Activated T-helper 2 cell treated with anti-CD3 and anti-CD28 coated beads, Interferon-gamma antibody, Interleukin-2, Interleukin-4, amounts not matched to agents 10 μg/mL and 5 μg/mL and 100 μg/mL, durations not matched to agents 14 hours and 24 hours and 36 hours (primary cell): ENCODE measurements around the gene SREBF2. TPM values are rescaled to one million over a fixed set of nuclear protein-coding genes. Genes with fewer than 3 reads are reported as not detected.

Experiments used
- DNase-seq: peaks from one replicate; pipeline ENCODE4 v3.0.0; 2021; ENCODE audit warnings: low spot score
- H3K27ac Mint-ChIP-seq: one replicate; pipeline ENCODE4 v1.8.0; 2021; ENCODE audit warnings: mixed read lengths
- H3K27me3 Mint-ChIP-seq: one replicate; pipeline ENCODE4 v1.8.0; 2021; ENCODE audit warnings: low read depth, mixed read lengths
- H3K36me3 Mint-ChIP-seq: one replicate; pipeline ENCODE4 v1.8.0; 2021; ENCODE audit warnings: low read depth, mixed read lengths
- H3K4me1 Mint-ChIP-seq: one replicate; pipeline ENCODE4 v1.8.0; 2021; ENCODE audit warnings: low read depth, mixed read lengths
- H3K4me3 Mint-ChIP-seq: one replicate; pipeline ENCODE4 v1.8.0; 2021; ENCODE audit warnings: low read depth, mild to moderate bottlenecking, moderate library complexity, mixed read lengths
- H3K9me3 Mint-ChIP-seq: one replicate; pipeline ENCODE4 v1.8.0; 2021; ENCODE audit warnings: mixed read lengths
- intact Hi-C: fragments of 100-400 bp; cut with micrococcal nuclease; formaldehyde crosslinking; loops from one replicate; pipeline ENCODE4 v1.15.1; 2023
- total RNA-seq: library from RNA; stranded (reverse); gene quantifications from 2 replicates; pipeline ENCODE4 v1.2.3, GENCODE V29; 2022

The SREBF2 gene
- total RNA-seq, 1 donor from 2014 or later = 191 TPM

DNA sequence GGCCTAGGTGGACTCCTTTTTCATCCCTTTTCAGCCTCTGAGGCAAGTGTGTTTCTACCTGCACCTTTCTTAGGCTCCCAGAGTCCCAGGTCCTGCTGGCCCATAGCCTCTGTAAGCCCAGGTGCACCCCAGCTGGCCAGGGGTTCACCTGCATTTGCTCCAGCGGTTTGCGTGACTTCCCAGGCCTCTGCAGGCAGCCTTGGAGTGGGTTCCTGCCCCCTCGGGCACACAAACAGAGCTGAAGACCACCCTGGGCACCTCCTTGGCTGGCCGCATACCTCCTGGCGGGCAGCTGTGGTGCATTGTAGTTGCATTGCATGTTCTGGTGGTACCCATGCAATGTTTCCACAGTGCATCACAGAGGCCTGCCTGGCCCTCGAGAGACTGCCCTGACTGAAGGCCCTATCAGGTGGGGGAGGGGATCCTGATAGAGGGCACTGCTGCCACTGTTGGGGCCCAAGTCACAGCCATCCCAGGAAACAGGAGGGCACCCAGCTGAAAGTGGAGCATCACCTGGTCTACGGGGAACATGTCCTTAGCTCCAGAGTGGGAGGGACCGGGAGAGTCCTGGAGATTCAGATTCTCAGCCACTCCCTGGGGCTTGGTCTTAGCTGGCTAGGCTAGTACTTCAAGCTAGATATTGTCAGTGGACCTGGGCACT lies 67.9 kb downstream of the SREBF2 start:
- H3K9me3 Mint-ChIP-seq = no peaks in the 10 kb centered on the region
- H3K4me3 Mint-ChIP-seq = no peak overlapping the region
- no peak for DNase-seq
- peaks cover 2% of the 10 kb centered on the region for H3K4me1 Mint-ChIP-seq
- no peak overlapping the region for H3K27ac Mint-ChIP-seq
- no peaks in the 10 kb centered on the region for H3K27me3 Mint-ChIP-seq
- intact Hi-C loops = no loop called here
- H3K36me3 Mint-ChIP-seq = peaks cover 66% of the 10 kb centered on the region

DNA sequence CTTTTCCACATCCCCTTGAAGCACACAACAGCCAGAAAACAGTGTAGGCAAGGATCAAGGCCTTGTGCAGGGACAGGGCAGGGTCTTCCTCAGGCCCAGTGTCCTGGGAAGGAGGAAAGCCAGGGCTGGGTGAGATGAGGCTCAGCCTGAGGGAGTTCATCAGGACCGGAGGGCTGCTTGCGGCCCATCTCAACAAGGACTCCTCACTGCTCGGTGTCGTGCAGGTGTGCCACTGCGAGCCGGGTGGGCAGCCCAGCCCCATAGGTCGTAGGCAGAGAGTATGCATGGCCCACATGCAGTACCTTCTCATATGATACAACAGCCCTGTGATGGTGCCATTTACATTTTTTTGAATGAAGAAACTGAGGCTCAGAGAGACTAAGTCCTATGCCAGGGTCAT lies 69.1 kb downstream of the SREBF2 start:
- Mint-ChIP-seq H3K27ac (no peak overlapping the region), H3K9me3 (no peaks in the 10 kb centered on the region), H3K36me3 (peaks cover 62% of the 10 kb centered on the region)

DNA sequence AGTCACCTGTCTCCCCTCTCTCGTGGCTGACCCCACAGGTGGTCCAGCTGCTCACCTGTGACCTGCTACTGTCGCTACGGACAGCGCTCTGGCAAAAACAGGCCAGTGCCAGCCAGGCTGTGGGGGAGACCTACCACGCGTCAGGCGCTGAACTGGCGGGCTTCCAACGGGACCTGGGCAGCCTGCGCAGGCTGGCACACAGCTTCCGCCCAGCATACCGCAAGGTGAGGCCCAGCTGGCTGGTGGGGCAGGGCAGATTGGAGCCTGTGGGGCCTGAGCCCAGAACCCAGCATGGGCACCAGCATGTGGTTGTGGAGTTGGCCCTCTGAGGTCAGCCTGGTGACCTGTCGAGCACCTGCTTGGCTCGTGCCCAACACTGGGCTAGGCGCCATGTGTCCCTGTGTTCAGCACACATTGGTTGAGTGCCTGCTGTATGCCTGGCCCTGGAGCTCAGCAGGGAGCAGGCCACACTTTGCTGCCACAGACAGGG lies 70.1 kb downstream of the SREBF2 start:
- Mint-ChIP-seq H3K36me3 (peaks cover 63% of the 10 kb centered on the region), H3K4me1 (peaks cover 7% of the 10 kb centered on the region), H3K27me3 (no peaks in the 10 kb centered on the region), H3K4me3 (no peak overlapping the region), H3K27ac (no peak overlapping the region), H3K9me3 (no peaks in the 10 kb centered on the region)
- DNase-seq = no peak
- intact Hi-C loops = no loop called here

More for the DNA sequence above, 69.1 kb downstream of the SREBF2 start:
- H3K4me3 Mint-ChIP-seq = no peak overlapping the region
- no peak for DNase-seq
- no peaks in the 10 kb centered on the region for H3K27me3 Mint-ChIP-seq
- intact Hi-C loops = no loop called here
- peaks cover under 1% of the 10 kb centered on the region for H3K4me1 Mint-ChIP-seq

DNA sequence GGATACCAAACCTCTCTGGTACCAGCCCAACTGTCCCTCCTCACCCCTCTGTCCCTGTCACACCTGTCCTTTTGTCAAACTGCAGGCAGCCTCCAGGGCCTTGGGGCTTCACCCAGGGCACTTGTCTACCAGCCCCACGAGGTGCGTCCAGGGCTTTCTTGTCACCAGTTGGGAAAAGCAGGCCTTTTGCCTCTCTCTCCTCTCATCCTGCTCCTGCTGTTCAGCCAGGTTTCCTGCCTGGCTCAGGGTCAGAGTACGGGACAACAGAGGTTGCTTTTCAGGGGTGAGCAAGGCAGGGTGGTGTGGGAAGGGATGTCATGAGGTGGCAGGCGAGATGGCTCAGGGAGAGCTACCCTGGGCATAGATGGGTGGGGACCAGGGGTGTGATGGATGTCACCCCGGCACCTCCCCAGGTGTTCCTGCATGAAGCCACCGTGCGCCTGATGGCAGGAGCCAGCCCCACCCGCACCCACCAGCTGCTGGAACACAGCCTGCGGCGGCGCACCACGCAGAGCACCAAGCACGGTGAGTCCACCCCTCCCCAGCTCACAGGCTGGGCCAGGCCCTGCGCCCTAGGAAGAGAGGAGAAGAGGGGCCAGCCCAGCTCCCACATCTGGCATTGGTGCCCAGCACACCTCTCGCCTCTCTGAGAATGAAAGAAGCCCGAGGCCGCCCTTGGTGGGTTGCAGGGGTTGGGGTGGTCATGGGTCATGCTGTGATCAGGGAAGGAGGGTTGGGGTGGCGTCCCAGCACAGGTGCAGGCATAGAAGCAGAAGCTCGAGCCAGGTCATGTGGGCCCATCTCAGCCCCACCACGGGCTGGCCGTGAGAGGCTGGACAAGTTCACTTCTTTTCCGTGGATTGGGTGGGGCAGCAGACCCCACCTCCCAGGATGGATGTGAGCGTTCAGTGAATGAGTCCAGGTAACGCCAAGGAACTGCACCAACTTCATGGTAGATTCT lies 71.8 kb downstream of the SREBF2 start:
- Mint-ChIP-seq H3K4me1 (peaks cover 20% of the 10 kb centered on the region), H3K9me3 (no peaks in the 10 kb centered on the region), H3K27me3 (peaks cover 4% of the 10 kb centered on the region), H3K27ac (no peak overlapping the region), H3K4me3 (no peak overlapping the region), H3K36me3 (peaks cover 56% of the 10 kb centered on the region)
- intact Hi-C loops = no loop called here
- no peak for DNase-seq

DNA sequence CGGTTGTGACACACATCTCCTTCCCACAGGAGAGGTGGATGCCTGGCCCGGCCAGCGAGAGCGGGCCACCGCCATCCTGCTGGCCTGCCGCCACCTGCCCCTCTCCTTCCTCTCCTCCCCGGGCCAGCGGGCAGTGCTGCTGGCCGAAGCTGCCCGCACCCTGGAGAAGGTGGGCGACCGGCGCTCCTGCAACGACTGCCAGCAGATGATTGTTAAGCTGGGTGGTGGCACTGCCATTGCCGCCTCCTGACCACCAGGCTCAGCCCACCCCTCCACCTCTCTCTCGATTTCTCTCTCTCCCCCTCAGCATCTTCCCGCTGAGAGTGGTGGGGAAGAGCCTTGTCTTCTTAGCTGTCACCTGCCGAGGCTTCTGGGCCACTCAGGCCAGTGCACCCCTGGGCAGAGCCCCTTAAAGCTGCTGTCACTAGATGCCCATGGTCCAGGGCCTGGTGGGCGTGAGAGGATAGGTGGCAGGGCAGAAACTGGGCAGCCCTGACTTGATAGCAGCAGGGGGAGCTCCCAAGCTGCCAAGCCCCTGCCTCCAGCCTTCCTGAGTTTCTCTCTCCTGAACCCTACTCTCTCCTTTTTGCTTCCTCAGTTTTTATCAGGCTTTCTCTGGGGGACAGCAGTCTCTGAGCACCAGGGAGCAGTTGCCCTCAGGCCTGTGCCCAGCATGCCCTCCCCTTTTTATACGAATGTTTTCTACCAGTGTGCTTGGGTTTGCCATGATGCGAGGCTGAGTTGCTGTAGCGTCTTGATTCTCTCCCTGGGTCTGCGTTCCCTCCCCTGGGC lies 72.7 kb downstream of the SREBF2 start:
- Mint-ChIP-seq H3K27me3 (peaks cover 5% of the 10 kb centered on the region), H3K36me3 (peaks cover 47% of the 10 kb centered on the region), H3K27ac (no peak overlapping the region), H3K4me1 (peaks cover 20% of the 10 kb centered on the region), H3K9me3 (no peaks in the 10 kb centered on the region), H3K4me3 (no peak overlapping the region)
- DNase-seq = no peak
- intact Hi-C loops = no loop called here

DNA sequence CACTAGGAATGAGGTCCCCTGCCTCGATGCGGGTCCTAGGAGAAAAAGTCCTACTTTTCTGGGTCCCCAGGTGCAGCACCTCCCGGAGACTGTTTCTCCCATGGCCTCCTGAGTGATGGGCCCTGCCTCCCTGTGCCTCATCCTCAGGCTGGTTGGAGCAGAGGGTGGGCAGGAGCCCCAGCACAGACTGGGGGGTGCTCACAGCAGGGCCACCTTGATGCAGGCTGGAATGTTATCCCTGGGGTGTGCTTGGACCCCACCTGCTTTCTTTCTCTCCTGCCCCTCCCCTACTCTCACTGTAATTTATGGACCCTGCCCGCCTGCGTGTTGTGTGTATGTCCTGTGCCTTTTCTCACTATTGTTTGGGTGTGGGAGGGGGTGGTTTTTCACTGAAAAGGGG lies 73.9 kb downstream of the SREBF2 start:
- Mint-ChIP-seq H3K4me3 (no peak overlapping the region), H3K27me3 (peaks cover 12% of the 10 kb centered on the region), H3K27ac (no peak overlapping the region), H3K4me1 (peaks cover 21% of the 10 kb centered on the region), H3K36me3 (peaks cover 43% of the 10 kb centered on the region), H3K9me3 (no peaks in the 10 kb centered on the region)
- no peak for DNase-seq
- intact Hi-C loops = no loop called here

DNA sequence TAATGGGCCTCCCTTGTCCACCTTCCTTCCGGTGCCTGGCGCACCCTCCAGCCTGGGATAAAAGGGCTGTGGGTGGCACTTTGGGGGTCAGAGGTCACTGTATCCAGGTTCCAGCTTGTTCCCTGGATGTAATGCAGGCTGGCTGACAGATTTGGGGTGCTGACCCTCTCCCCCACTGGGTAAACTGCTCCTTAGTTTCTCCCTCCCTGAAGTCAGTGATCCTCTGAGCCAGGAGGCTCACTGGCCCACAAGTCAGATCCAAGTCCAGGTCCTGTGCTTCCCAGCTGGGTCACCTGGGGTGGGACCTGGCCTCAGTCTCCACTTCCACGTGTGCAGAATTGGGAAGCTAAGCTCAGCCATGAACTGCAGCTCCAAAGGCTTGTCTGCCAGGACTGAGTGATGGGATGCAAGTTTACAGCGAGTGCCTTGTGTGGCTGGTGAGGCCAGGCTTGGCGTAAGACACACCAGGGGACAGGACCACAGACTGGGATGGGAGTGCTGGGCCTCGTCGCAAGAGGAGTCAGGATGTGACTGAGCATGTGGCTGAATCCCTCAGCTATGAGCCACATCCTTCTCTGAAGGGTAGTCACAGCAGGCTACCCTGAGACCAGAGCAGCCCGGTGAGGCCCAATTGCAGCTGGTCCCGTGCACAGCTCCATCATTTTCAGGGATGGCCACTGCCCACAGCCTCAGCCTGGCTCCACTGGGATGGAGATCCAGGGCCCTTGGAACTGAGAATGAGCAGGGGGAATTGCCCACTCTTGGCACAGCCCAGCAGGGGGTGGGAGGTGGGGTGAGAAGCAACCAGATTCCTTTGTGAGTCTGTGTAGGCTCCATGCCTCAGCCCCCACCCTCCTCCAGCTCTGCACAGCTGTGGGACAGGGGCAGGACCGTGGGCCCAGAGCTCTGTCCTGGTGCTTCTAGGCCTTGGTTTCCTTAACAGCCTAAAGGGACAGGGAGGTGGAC lies 74.8 kb downstream of the SREBF2 start:
- H3K36me3 Mint-ChIP-seq = peaks cover 35% of the 10 kb centered on the region
- intact Hi-C loops = no loop called here
- no peak for DNase-seq

DNA sequence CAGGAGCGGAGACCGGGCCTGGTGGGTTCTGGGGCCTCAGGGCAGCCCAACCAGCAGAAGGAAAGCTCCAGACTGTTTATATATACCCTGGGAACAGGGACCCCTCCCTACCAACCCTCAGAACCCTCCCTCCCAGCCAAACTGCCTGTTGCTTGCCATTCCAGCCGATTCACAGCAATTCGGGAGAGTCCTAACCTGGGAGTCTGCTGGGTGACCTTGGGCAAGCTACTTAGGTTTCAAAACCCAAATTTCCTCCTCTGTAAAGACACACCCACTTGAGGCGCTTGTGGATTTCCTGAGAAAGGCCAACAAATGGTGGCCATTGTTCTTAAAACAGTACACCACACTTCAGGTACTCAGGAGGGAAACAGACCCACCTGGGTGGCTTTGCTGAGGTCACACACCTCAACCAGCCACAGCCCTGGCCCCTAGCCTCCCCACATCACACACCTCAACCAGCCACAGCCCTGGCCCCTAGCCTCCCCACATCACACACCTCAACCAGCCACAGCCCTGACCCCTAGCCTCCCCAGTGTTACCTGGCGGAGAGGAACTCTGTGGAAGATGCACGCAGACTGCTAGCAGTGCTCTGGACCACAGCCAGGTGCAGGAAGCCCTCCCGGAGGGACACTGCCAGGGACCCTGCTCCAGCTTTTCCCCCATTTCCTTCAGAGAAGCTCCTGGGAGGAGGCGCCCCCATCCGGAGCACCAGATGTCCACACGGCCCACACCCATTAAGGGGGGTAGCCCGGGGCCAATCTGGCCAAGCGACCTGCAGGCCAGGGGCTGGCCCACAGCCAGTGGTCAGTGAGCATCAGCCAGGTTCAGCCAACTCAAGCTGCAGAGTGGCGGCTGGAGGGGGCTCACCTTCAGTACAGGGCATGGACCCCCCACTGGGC lies 75.8 kb downstream of the SREBF2 start:
- intact Hi-C loops = no loop called here
- Mint-ChIP-seq H3K36me3 (peaks cover 30% of the 10 kb centered on the region), H3K27ac (no peak overlapping the region), H3K9me3 (no peaks in the 10 kb centered on the region), H3K27me3 (peaks cover 28% of the 10 kb centered on the region), H3K4me3 (no peak overlapping the region), H3K4me1 (peaks cover 30% of the 10 kb centered on the region)
- DNase-seq = no peak

More for the DNA sequence above, 74.8 kb downstream of the SREBF2 start:
- Mint-ChIP-seq H3K9me3 (no peaks in the 10 kb centered on the region), H3K4me1 (peaks cover 23% of the 10 kb centered on the region), H3K4me3 (no peak overlapping the region), H3K27me3 (peaks cover 21% of the 10 kb centered on the region), H3K27ac (no peak overlapping the region)

DNA sequence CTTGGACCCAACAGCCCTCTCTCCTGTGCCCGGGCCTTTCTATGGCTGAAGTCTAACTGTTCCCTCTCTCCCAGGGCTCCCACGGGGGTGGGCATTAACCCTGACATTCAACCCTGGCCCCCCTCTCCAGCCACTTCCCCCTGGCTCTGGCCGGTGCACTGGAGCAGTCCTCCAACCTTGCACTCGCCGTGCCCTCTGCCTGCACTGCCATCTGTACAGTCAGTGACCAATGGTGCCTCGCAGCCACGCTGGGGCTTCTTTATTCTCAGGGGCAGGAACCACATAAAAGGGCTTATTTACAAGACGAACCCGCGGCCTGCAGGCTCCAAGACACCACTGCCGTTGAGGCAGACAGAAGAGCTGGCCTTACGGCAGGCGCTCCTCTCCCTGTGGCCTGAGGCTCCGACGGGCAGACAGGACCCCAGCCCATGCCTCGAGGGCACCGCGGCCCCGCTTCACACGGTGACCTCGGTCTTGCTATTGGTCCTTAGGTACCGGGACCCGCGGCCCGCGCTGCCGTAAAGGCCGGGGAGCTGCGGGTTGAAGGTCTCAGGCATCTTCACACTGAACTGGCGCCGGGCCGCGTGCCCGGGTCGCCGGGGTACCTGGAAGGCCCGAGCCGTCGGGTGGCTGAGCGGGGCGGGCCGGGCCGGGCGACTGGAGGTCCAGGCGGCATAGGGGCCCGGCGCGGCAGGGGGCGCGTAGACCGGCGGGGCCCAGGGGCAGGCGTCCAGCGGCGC lies 76.6 kb downstream of the SREBF2 start:
- Mint-ChIP-seq H3K9me3 (no peaks in the 10 kb centered on the region), H3K27me3 (peaks cover 28% of the 10 kb centered on the region), H3K4me1 (peaks cover 30% of the 10 kb centered on the region), H3K27ac (no peak overlapping the region), H3K4me3 (no peak overlapping the region), H3K36me3 (peaks cover 25% of the 10 kb centered on the region)
- intact Hi-C loops = no loop called here
- DNase-seq = no peak

DNA sequence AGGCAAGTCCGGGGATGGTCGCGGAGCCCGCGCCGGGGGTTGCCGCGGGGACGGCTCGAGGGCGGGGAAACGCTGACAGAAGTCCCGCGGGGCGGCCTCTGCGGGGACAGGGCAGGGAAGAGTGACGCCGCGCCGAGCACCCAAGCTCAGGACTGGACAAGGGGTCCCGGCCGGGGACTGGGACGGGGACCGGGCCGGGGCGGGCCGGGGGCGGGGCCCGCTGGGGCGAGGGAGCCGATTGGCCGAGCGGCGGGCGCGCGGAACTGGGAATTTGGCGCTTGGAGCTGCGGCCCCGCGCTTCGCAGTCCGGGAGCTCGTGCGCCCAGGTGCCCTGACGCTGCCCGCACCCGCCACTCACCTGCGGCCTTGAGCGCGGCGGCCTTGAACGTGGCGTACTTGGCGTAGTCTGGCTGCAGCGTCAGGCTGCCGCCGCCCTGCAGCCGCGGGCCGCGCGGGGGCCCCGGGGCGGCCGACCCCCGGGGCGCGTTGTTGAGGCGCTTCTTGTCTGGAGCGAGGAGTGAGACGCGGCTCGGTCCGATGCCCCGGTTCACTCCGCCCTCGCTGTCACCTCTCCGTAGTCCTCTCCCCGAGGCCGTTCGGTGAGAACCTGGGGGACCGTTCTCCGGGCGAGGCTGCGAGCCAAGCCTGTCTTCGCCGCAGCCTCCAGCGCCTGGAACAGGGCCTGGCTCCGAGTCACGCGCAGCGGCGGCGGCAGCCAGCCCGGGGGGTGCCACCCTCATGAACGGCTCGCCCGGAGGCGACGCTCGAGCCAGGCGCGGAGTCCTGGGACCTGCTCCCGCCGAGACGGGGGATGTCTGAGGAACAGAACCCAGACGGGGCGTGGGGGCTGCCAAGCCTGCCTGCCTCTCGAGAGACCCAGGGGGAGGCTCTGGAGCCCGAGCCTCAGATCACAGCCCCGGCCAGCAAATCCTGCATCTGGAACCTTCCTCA lies 77.4 kb downstream of the SREBF2 start:
- no peaks in the 10 kb centered on the region for H3K9me3 Mint-ChIP-seq
- H3K27ac Mint-ChIP-seq = no peak overlapping the region
- H3K36me3 Mint-ChIP-seq = peaks cover 25% of the 10 kb centered on the region
- intact Hi-C loops = no loop called here
- no peak for DNase-seq
- peaks cover 30% of the 10 kb centered on the region for H3K4me1 Mint-ChIP-seq
- H3K4me3 Mint-ChIP-seq = no peak overlapping the region
- peaks cover 30% of the 10 kb centered on the region for H3K27me3 Mint-ChIP-seq
